ENCODE data around the gene LACTB. TPM values are rescaled to one million over a fixed set of nuclear protein-coding genes. Genes with fewer than 3 reads are reported as not detected.

LACTB gene
- total and polyA plus RNA-seq, 2 of the 4 experiments (the other 2 are of a cell fraction) = 12.9 to 32.7 TPM

GRCh38 chr15:63146684-63147083 is 25.0 kb downstream of the LACTB start:
- CTCF ChIA-PET = no interaction called here
- no peak overlapping the region for H3K27ac ChIP-seq (ENCODE audit: insufficient read depth, low read length)
- no CpG with 5 or more reads among the region's 3 CpGs for WGBS, 2 experiments (ENCODE audit: extremely low coverage in 2 of 2, insufficient read length in 1 of 2)

More at GRCh38 chr15:63146684-63147083, 25.0 kb downstream of the LACTB start:
- Histone ChIP-seq H3K4me2 (ENCODE audit: low read depth, low read length) (no peak overlapping the region), H2BK20ac (ENCODE audit: low read depth, low read length) (no peak overlapping the region), H3K18ac (ENCODE audit: low read depth, low read length) (no peak overlapping the region), H2BK120ac (ENCODE audit: low read depth, low read length) (no peak overlapping the region), H2AFZ (replicated peaks; ENCODE audit: low read length, poor library complexity) (no peak overlapping the region), H3K14ac (replicated peaks; ENCODE audit: low read depth, low read length) (no peak overlapping the region), H4K91ac (ENCODE audit: insufficient read depth, low read depth, low read length) (no peak overlapping the region), H3K23ac (ENCODE audit: low read depth, low read length) (no peak overlapping the region), H2BK15ac (ENCODE audit: low read depth, low read length) (peak overlapping the region; percentile 5; the same call in 1 of the 3 replicates), H4K20me1 (ENCODE audit: insufficient read depth, low read length) (peaks cover 4% of the 10 kb centered on the region; the same call in 1 of the 2 replicates), H4K8ac (ENCODE audit: low read depth in 2 of 2, low read length in 2 of 2) (peak overlapping the region in 1 of 2 experiments; percentile 67; a peak in 1 of 4 replicates), H3K4me3 (ENCODE audit: insufficient read depth, low read depth, low read length) (no peak overlapping the region), H3K4ac (ENCODE audit: low read depth, low read length) (no peak overlapping the region), H3K4me1 (ENCODE audit: control insufficient read depth, insufficient read depth, low read length) (no peaks in the 10 kb centered on the region; the same call in 1 of the 2 replicates), H3K9me3 (ENCODE audit: control insufficient read depth, insufficient read depth, low read length) (no peaks in the 10 kb centered on the region), H3K9ac (ENCODE audit: low read depth, low read length) (no peak overlapping the region), H3K79me1 (ENCODE audit: low read depth in 1 of 2, low read length in 2 of 2) (peaks cover 6 to 23% of the 10 kb centered on the region in 2 experiments), H2AK5ac (ENCODE audit: low read depth, low read length) (no peak overlapping the region), H2BK5ac (ENCODE audit: low read depth, low read length, poor library complexity, severe bottlenecking) (peak overlapping the region; percentile 24), H3K36me3 (ENCODE audit: control insufficient read depth, insufficient read depth, low read length) (peaks cover 32% of the 10 kb centered on the region), H3K27me3 (ENCODE audit: control insufficient read depth, insufficient read depth, low read length) (no peaks in the 10 kb centered on the region), H3K9me1 (ENCODE audit: insufficient read depth, low read length) (0 out of 2 replicates have a peak, but pooled peaks cover 3% of the 10 kb centered on the region), H2AK9ac (replicated peaks; ENCODE audit: low read depth, low read length, poor library complexity) (no peak overlapping the region), H4K5ac (ENCODE audit: low read depth, low read length) (peak overlapping the region; percentile 50; the same call in 1 of the 2 replicates), H3K56ac (ENCODE audit: extremely low read depth, insufficient read depth, low read length) (no peak overlapping the region)
- no peak for TF ChIP-seq MAFK (IDR thresholded peaks at IDR 0.05; ENCODE audit: low read depth, low read length)
- TF ChIP-seq, protein P1, sequence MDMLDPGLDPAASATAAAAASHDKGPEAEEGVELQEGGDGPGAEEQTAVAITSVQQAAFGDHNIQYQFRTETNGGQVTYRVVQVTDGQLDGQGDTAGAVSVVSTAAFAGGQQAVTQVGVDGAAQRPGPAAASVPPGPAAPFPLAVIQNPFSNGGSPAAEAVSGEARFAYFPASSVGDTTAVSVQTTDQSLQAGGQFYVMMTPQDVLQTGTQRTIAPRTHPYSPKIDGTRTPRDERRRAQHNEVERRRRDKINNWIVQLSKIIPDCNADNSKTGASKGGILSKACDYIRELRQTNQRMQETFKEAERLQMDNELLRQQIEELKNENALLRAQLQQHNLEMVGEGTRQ (IDR thresholded peaks at IDR 0.05; ENCODE audit: low read depth, low read length) = no peak
- TF ChIP-seq RAD21 (IDR thresholded peaks at IDR 0.05; ENCODE audit: low read length) = peak; percentile 23
- no peak for TF ChIP-seq SMC3 (IDR thresholded peaks at IDR 0.05; ENCODE audit: low read depth, low read length)
- no peak for TF ChIP-seq RCOR1 (IDR thresholded peaks at IDR 0.05; ENCODE audit: insufficient replicate concordance, low read length)
- TF ChIP-seq, protein P2, sequence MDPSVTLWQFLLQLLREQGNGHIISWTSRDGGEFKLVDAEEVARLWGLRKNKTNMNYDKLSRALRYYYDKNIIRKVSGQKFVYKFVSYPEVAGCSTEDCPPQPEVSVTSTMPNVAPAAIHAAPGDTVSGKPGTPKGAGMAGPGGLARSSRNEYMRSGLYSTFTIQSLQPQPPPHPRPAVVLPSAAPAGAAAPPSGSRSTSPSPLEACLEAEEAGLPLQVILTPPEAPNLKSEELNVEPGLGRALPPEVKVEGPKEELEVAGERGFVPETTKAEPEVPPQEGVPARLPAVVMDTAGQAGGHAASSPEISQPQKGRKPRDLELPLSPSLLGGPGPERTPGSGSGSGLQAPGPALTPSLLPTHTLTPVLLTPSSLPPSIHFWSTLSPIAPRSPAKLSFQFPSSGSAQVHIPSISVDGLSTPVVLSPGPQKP (IDR thresholded peaks at IDR 0.05; ENCODE audit: borderline replicate concordance, low read depth, low read length) = no peak
- peak; percentile 2; the same call in 1 of the 2 replicates for TF ChIP-seq CEBPB (IDR thresholded peaks at IDR 0.05; ENCODE audit: low read depth, low read length)
- TF ChIP-seq CTCF (conservative IDR thresholded peaks at IDR 0.05; ENCODE audit: low read depth, low read length) = peak; percentile 27; the same call in 1 of the 2 replicates
- dilution Hi-C loops (cut with HindIII; ENCODE audit: low sequenced_read_pairs, unreplicated experiment) (no loop called here), intact Hi-C loops (cut with micrococcal nuclease) (no loop called here), in situ Hi-C loops (cut with MboI; ENCODE audit: low sequenced_read_pairs) (no loop called here)
- ATAC-seq (ENCODE audit: low read depth) (peak; percentile 6; the same call in 1 of the 2 replicates), DNase-seq (peak; percentile 27)
- POLR2A ChIA-PET (ENCODE audit: unreplicated experiment) = no interaction called here
- BruUV-seq (replicated peaks) = no TSS peak

Data from IMR-90 (cell line).